ENCODE measurements around the gene TAC1. TPM values are rescaled to one million over a fixed set of nuclear protein-coding genes. Genes with fewer than 3 reads are reported as not detected.

Gene TAC1
- total and polyA plus RNA-seq, 10 of the 15 experiments (the other 5 are each of a cell fraction or from before 2014, with no cell fraction given): not detected

DNA sequence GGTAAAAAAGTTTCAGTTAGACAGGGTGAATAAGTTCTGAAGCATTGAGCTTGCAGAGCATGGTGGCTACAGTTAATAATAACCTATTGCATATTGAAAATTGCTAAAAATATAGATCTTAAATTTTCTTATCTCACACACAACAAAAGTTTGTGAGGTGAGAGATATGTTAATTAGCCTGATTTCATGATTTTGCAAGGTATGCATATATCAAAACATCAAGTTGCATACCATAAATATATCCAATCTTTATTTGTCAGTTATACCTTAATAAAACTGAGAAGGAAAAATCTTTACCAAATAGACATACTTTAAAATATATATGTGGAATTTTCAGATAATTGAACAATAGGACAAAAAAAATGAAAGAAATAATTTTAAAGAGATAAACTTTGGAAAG is 16.6 kb downstream of the TAC1 start (continued):
- TF ChIP-seq HDAC2 (IDR thresholded peaks at IDR 0.05): no peak
- TF ChIP-seq RELA (IDR thresholded peaks at IDR 0.05; ENCODE audit: borderline replicate concordance, partially characterized antibody): no peak
- TF ChIP-seq, protein P1, sequence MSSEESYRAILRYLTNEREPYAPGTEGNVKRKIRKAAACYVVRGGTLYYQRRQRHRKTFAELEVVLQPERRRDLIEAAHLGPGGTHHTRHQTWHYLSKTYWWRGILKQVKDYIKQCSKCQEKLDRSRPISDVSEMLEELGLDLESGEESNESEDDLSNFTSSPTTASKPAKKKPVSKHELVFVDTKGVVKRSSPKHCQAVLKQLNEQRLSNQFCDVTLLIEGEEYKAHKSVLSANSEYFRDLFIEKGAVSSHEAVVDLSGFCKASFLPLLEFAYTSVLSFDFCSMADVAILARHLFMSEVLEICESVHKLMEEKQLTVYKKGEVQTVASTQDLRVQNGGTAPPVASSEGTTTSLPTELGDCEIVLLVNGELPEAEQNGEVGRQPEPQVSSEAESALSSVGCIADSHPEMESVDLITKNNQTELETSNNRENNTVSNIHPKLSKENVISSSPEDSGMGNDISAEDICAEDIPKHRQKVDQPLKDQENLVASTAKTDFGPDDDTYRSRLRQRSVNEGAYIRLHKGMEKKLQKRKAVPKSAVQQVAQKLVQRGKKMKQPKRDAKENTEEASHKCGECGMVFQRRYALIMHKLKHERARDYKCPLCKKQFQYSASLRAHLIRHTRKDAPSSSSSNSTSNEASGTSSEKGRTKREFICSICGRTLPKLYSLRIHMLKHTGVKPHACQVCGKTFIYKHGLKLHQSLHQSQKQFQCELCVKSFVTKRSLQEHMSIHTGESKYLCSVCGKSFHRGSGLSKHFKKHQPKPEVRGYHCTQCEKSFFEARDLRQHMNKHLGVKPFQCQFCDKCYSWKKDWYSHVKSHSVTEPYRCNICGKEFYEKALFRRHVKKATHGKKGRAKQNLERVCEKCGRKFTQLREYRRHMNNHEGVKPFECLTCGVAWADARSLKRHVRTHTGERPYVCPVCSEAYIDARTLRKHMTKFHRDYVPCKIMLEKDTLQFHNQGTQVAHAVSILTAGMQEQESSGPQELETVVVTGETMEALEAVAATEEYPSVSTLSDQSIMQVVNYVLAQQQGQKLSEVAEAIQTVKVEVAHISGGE (CRISPR knock-in tag; IDR thresholded peaks at IDR 0.05): no peak
- TF ChIP-seq IRF4 (IDR thresholded peaks at IDR 0.05; ENCODE audit: low read depth, low read length): no peak
- TF ChIP-seq, protein P2, sequence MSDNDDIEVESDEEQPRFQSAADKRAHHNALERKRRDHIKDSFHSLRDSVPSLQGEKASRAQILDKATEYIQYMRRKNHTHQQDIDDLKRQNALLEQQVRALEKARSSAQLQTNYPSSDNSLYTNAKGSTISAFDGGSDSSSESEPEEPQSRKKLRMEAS (IDR thresholded peaks at IDR 0.05; ENCODE audit: low read depth, low read length): no peak
- TF ChIP-seq, protein P3, sequence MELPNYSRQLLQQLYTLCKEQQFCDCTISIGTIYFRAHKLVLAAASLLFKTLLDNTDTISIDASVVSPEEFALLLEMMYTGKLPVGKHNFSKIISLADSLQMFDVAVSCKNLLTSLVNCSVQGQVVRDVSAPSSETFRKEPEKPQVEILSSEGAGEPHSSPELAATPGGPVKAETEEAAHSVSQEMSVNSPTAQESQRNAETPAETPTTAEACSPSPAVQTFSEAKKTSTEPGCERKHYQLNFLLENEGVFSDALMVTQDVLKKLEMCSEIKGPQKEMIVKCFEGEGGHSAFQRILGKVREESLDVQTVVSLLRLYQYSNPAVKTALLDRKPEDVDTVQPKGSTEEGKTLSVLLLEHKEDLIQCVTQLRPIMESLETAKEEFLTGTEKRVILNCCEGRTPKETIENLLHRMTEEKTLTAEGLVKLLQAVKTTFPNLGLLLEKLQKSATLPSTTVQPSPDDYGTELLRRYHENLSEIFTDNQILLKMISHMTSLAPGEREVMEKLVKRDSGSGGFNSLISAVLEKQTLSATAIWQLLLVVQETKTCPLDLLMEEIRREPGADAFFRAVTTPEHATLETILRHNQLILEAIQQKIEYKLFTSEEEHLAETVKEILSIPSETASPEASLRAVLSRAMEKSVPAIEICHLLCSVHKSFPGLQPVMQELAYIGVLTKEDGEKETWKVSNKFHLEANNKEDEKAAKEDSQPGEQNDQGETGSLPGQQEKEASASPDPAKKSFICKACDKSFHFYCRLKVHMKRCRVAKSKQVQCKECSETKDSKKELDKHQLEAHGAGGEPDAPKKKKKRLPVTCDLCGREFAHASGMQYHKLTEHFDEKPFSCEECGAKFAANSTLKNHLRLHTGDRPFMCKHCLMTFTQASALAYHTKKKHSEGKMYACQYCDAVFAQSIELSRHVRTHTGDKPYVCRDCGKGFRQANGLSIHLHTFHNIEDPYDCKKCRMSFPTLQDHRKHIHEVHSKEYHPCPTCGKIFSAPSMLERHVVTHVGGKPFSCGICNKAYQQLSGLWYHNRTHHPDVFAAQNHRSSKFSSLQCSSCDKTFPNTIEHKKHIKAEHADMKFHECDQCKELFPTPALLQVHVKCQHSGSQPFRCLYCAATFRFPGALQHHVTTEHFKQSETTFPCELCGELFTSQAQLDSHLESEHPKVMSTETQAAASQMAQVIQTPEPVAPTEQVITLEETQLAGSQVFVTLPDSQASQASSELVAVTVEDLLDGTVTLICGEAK (IDR thresholded peaks at IDR 0.05; ENCODE audit: borderline replicate concordance): no peak
